Stimulated activated naive CD8-positive, alpha-beta T cell treated with anti-CD3 and anti-CD28 coated beads, Interleukin-15, Interleukin-2, amounts not matched to agents 100 ng/mL and 50 ng/mL, for 24 hours (primary cell): ENCODE data around the gene PRDX4.
"Not testable (repeated sequence)": the region's sequence is repeated elsewhere in the genome, so short reads cannot be mapped to it uniquely, and the experiment has no call there.

ENCODE experiments used
- H3K27ac Mint-ChIP-seq: one replicate; pipeline ENCODE4 v1.8.0; 2021; ENCODE audit warnings: mild to moderate bottlenecking, mixed read lengths
- H3K27me3 Mint-ChIP-seq: one replicate; pipeline ENCODE4 v1.8.0; 2021; ENCODE audit warnings: mixed read lengths
- H3K36me3 Mint-ChIP-seq: one replicate; pipeline ENCODE4 v1.8.0; 2021; ENCODE audit warnings: low read depth, mixed read lengths
- H3K4me1 Mint-ChIP-seq: one replicate; pipeline ENCODE4 v1.8.0; 2021; ENCODE audit warnings: low read depth, mixed read lengths
- H3K4me3 Mint-ChIP-seq: one replicate; pipeline ENCODE4 v1.8.0; 2021; ENCODE audit warnings: mild to moderate bottlenecking, mixed read lengths
- H3K9me3 Mint-ChIP-seq: one replicate; pipeline ENCODE4 v1.8.0; 2021; ENCODE audit warnings: mixed read lengths

PRDX4 gene

GRCh38 chrX:23667239-23668177 is at the start of gene PRDX4:
PRDX4 (plus strand) TSS chrX:23667493; CDS start chrX:23667571, 78 bp downstream.
- H3K9me3 Mint-ChIP-seq = no peaks in the 10 kb centered on the region
- H3K4me1 Mint-ChIP-seq = peaks cover 40% of the 10 kb centered on the region
- H3K4me3 Mint-ChIP-seq = peak within 1 kb of the TSS; percentile 89

GRCh38 chrX:23621621-23622265 is 45.5 kb upstream of the PRDX4 start:
- no peaks in the 10 kb centered on the region for H3K9me3 Mint-ChIP-seq
- no peaks in the 10 kb centered on the region for H3K27me3 Mint-ChIP-seq
- H3K36me3 Mint-ChIP-seq = no peaks in the 10 kb centered on the region
- no peak overlapping the region for H3K27ac Mint-ChIP-seq
- H3K4me3 Mint-ChIP-seq = no peak overlapping the region
- H3K4me1 Mint-ChIP-seq = no peaks in the 10 kb centered on the region

More at GRCh38 chrX:23667239-23668177, at the start of gene PRDX4:
- Mint-ChIP-seq H3K27me3 (no peaks in the 10 kb centered on the region), H3K27ac (peak within 1 kb of the TSS; percentile 90), H3K36me3 (peaks cover 25% of the 10 kb centered on the region)

GRCh38 chrX:23623797-23624196 is 43.5 kb upstream of the PRDX4 start:
- Mint-ChIP-seq H3K27me3 (no peaks in the 10 kb centered on the region), H3K9me3 (no peaks in the 10 kb centered on the region), H3K4me1 (no peaks in the 10 kb centered on the region), H3K27ac (no peak overlapping the region), H3K4me3 (no peak overlapping the region), H3K36me3 (no peaks in the 10 kb centered on the region)

- Mint-ChIP-seq H3K27me3 (no peaks in the 10 kb centered on the region), H3K36me3 (no peaks in the 10 kb centered on the region), H3K4me3 (no peak overlapping the region), H3K9me3 (no peaks in the 10 kb centered on the region), H3K4me1 (no peaks in the 10 kb centered on the region), H3K27ac (no peak overlapping the region)
These were observed 40.6 kb upstream of the PRDX4 start for GRCh38 chrX:23626651-23627050.

- Mint-ChIP-seq H3K4me1 (no peaks in the 10 kb centered on the region), H3K27ac (no peak overlapping the region), H3K9me3 (no peaks in the 10 kb centered on the region), H3K4me3 (no peak overlapping the region), H3K36me3 (no peaks in the 10 kb centered on the region), H3K27me3 (no peaks in the 10 kb centered on the region)
These were observed 39.2 kb upstream of the PRDX4 start for GRCh38 chrX:23628131-23628530.

- no peak overlapping the region for H3K4me3 Mint-ChIP-seq
- H3K27me3 Mint-ChIP-seq = no peaks in the 10 kb centered on the region
- H3K4me1 Mint-ChIP-seq = no peaks in the 10 kb centered on the region
- no peaks in the 10 kb centered on the region for H3K36me3 Mint-ChIP-seq
- H3K9me3 Mint-ChIP-seq = no peaks in the 10 kb centered on the region
- no peak overlapping the region for H3K27ac Mint-ChIP-seq
These were observed 36.2 kb upstream of the PRDX4 start for GRCh38 chrX:23631136-23631535.

- no peaks in the 10 kb centered on the region for H3K36me3 Mint-ChIP-seq
- H3K27ac Mint-ChIP-seq = no peak overlapping the region
- no peaks in the 10 kb centered on the region for H3K27me3 Mint-ChIP-seq
- no peaks in the 10 kb centered on the region for H3K4me1 Mint-ChIP-seq
- H3K9me3 Mint-ChIP-seq = no peaks in the 10 kb centered on the region
- no peak overlapping the region for H3K4me3 Mint-ChIP-seq
These were observed 33.3 kb upstream of the PRDX4 start for GRCh38 chrX:23633834-23634580.

- H3K27me3 Mint-ChIP-seq = no peaks in the 10 kb centered on the region
- no peak overlapping the region for H3K27ac Mint-ChIP-seq
- H3K36me3 Mint-ChIP-seq = no peaks in the 10 kb centered on the region
- no peak overlapping the region for H3K4me3 Mint-ChIP-seq
- no peaks in the 10 kb centered on the region for H3K9me3 Mint-ChIP-seq
- no peaks in the 10 kb centered on the region for H3K4me1 Mint-ChIP-seq
These were observed 30.1 kb upstream of the PRDX4 start for GRCh38 chrX:23637187-23637586.

GRCh38 chrX:23643020-23643419 is 24.3 kb upstream of the PRDX4 start:
- Mint-ChIP-seq H3K36me3 (no peaks in the 10 kb centered on the region), H3K27ac (no peak overlapping the region), H3K9me3 (no peaks in the 10 kb centered on the region), H3K4me3 (no peak overlapping the region), H3K27me3 (no peaks in the 10 kb centered on the region), H3K4me1 (no peaks in the 10 kb centered on the region)

GRCh38 chrX:23644744-23645143 is 22.5 kb upstream of the PRDX4 start:
- Mint-ChIP-seq H3K9me3 (no peaks in the 10 kb centered on the region), H3K4me1 (no peaks in the 10 kb centered on the region), H3K27ac (no peak overlapping the region), H3K4me3 (no peak overlapping the region), H3K27me3 (no peaks in the 10 kb centered on the region), H3K36me3 (no peaks in the 10 kb centered on the region)

- Mint-ChIP-seq H3K36me3 (no peaks in the 10 kb centered on the region), H3K4me1 (peaks cover 1% of the 10 kb centered on the region), H3K27ac (no peak overlapping the region), H3K4me3 (no peak overlapping the region), H3K27me3 (no peaks in the 10 kb centered on the region), H3K9me3 (no peaks in the 10 kb centered on the region)
These were observed 11.2 kb upstream of the PRDX4 start for GRCh38 chrX:23656091-23656490.

GRCh38 chrX:23656684-23657083 is 10.6 kb upstream of the PRDX4 start:
- no peaks in the 10 kb centered on the region for H3K27me3 Mint-ChIP-seq
- no peaks in the 10 kb centered on the region for H3K9me3 Mint-ChIP-seq
- no peaks in the 10 kb centered on the region for H3K36me3 Mint-ChIP-seq
- peaks cover 7% of the 10 kb centered on the region for H3K4me1 Mint-ChIP-seq
- no peak overlapping the region for H3K27ac Mint-ChIP-seq
- no peak overlapping the region for H3K4me3 Mint-ChIP-seq

GRCh38 chrX:23659339-23659738 is 8.0 kb upstream of the PRDX4 start:
- Mint-ChIP-seq H3K9me3 (no peaks in the 10 kb centered on the region), H3K27ac (no peak overlapping the region), H3K4me3 (no peak overlapping the region), H3K4me1 (peaks cover 28% of the 10 kb centered on the region), H3K36me3 (no peaks in the 10 kb centered on the region), H3K27me3 (no peaks in the 10 kb centered on the region)

GRCh38 chrX:23660083-23660765 is 7.1 kb upstream of the PRDX4 start:
- H3K27me3 Mint-ChIP-seq, H3K36me3 Mint-ChIP-seq, H3K27ac Mint-ChIP-seq, H3K4me3 Mint-ChIP-seq, H3K9me3 Mint-ChIP-seq: not testable (repeated sequence)
- H3K4me1 Mint-ChIP-seq = peaks cover 34% of the 10 kb centered on the region
